Measurements from ENCODE around the gene PCSK7.

PCSK7 gene

DNA sequence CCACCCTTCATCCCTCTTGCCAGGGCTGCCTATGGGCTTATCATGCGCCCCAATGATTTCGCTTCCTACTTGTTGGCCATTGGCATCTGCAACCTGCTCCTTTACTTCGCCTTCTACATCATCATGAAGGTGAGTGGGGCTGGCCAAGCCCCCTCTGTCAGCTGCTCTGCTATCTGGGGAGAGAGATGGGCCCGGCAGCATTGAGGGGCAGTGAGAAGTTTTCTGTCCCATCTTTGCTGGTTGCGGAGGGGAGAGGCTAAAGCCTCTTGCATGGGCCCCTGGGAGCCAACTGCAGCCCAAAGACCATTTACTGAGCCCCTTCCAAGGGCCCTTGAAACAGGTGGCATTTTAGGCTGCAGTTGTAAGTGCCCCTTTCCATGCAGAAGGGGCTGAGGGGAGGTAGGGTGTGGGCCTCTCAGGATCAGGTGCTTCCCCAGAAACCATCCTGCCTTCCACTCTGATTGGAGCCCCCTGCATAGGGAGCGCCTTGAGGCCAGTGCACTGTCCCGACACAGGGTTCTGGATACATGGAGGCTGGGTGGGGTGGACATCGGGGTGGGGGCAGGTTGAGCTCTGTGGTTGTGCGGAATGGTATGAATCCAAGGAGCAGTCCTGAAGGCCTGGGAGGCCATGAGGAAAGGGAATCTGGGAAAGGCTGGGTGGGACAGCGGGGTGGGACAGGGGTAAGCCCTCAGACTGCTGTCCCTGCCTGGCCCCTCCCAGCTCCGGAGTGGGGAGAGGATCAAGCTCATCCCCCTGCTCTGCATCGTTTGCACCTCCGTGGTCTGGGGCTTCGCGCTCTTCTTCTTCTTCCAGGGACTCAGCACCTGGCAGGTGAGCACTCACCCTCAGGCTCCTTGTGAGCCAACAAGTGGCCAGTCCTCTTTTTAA is 38.5 kb downstream of the PCSK7 start:
- Histone ChIP-seq H3K9me3 (ENCODE audit: low read depth, low read length) (no peaks in the 10 kb centered on the region), H3K36me3 (ENCODE audit: insufficient read depth, low read length) (no peaks in the 10 kb centered on the region), H3K27ac (no peak overlapping the region), H3K4me3 (no peak overlapping the region), H3K9ac (ENCODE audit: insufficient read length) (no peak overlapping the region)
- TF ChIP-seq FOXP2 (optimal IDR thresholded peaks at IDR 0.05; ENCODE audit: control extremely low read depth, extremely low read length, insufficient read depth): no peak
- no peak for TF ChIP-seq POLR2AphosphoS5 (IDR thresholded peaks at IDR 0.05; ENCODE audit: borderline replicate concordance, low read depth, low read length)
- TF ChIP-seq EZH2 (IDR thresholded peaks at IDR 0.05): no peak
- DNase-seq (ENCODE audit: low read depth, low spot score): no peak

DNA sequence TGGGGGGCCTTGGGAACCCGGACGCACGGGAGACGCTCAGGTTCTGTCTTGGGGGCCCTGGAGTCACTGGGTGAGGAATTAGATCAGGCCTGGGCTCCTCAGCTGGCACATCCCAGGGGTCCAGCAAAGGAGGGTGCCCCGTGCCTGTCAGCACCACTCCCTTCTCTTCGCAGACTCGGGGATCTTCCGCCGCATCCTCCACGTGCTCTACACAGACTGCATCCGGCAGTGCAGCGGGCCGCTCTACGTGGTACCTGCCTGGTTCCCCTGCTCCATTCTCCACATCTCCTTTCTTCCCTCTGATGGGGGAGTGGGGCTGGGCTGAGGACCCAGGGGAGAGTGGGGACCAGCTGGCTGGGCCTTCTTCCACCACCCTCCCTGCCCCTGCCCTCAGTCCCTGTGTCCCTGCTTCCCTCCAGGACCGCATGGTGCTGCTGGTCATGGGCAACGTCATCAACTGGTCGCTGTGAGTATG is 39.4 kb downstream of the PCSK7 start:
- Histone ChIP-seq H3K9me3 (ENCODE audit: low read depth, low read length) (no peaks in the 10 kb centered on the region), H3K9ac (ENCODE audit: insufficient read length) (no peak overlapping the region), H3K27ac (no peak overlapping the region), H3K4me3 (no peak overlapping the region), H3K36me3 (ENCODE audit: insufficient read depth, low read length) (no peaks in the 10 kb centered on the region)
- TF ChIP-seq POLR2AphosphoS5 (IDR thresholded peaks at IDR 0.05; ENCODE audit: borderline replicate concordance, low read depth, low read length) (no peak), EZH2 (IDR thresholded peaks at IDR 0.05) (no peak), FOXP2 (optimal IDR thresholded peaks at IDR 0.05; ENCODE audit: control extremely low read depth, extremely low read length, insufficient read depth) (no peak)
- DNase-seq (ENCODE audit: low read depth, low spot score): no peak

DNA sequence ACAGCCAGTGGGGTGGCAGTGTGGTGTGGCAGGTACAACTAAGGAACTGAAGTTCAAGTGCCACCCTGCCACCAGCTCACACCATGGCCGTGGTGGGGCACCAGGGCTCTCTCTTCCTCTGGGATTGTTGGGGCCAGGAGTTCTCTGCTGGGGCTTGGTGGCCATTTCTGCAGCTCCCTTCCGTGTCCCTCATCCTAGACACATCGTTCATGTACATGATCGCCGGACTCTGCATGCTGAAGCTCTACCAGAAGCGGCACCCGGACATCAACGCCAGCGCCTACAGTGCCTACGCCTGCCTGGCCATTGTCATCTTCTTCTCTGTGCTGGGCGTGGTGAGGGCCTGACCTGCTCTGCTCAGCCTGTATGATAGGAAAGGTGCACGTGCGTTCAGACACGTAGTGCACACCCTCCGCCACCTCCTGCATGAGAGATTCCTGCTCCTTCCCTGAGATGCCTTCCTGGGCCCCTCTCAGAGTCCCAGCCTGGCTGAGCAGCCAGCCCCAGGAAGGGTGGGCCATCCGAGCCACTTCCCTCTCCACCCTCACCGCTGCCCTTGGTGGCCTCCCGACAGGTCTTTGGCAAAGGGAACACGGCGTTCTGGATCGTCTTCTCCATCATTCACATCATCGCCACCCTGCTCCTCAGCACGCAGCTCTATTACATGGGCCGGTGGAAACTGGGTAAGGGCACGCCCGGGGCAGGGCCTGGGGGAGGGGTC is 40.0 kb downstream of the PCSK7 start:
- H3K9me3 ChIP-seq (ENCODE audit: low read depth, low read length): no peaks in the 10 kb centered on the region
- no peak overlapping the region for H3K27ac ChIP-seq
- no peak for DNase-seq (ENCODE audit: low read depth, low spot score)
- H3K36me3 ChIP-seq (ENCODE audit: insufficient read depth, low read length): no peaks in the 10 kb centered on the region
- no peak for TF ChIP-seq POLR2AphosphoS5 (IDR thresholded peaks at IDR 0.05; ENCODE audit: borderline replicate concordance, low read depth, low read length)
- no peak for TF ChIP-seq EZH2 (IDR thresholded peaks at IDR 0.05)
- no peak for TF ChIP-seq FOXP2 (optimal IDR thresholded peaks at IDR 0.05; ENCODE audit: control extremely low read depth, extremely low read length, insufficient read depth)
- no peak overlapping the region for H3K4me3 ChIP-seq
- no peak overlapping the region for H3K9ac ChIP-seq (ENCODE audit: insufficient read length)

- Histone ChIP-seq H3K9ac (ENCODE audit: insufficient read length) (no peak overlapping the region), H3K36me3 (ENCODE audit: insufficient read depth, low read length) (no peaks in the 10 kb centered on the region), H3K27ac (no peak overlapping the region), H3K9me3 (ENCODE audit: low read depth, low read length) (no peaks in the 10 kb centered on the region), H3K4me3 (no peak overlapping the region)
- DNase-seq (ENCODE audit: low read depth, low spot score): no peak
- TF ChIP-seq EZH2 (IDR thresholded peaks at IDR 0.05): no peak
- TF ChIP-seq POLR2AphosphoS5 (IDR thresholded peaks at IDR 0.05; ENCODE audit: borderline replicate concordance, low read depth, low read length): no peak
- no peak for TF ChIP-seq FOXP2 (optimal IDR thresholded peaks at IDR 0.05; ENCODE audit: control extremely low read depth, extremely low read length, insufficient read depth)
Measured at GRCh38 chr11:117189941-117190544, 41.8 kb downstream of the PCSK7 start.

- TF ChIP-seq FOXP2 (optimal IDR thresholded peaks at IDR 0.05; ENCODE audit: control extremely low read depth, extremely low read length, insufficient read depth) (no peak), EZH2 (IDR thresholded peaks at IDR 0.05) (no peak), POLR2AphosphoS5 (IDR thresholded peaks at IDR 0.05; ENCODE audit: borderline replicate concordance, low read depth, low read length) (no peak)
- H3K36me3 ChIP-seq (ENCODE audit: insufficient read depth, low read length): no peaks in the 10 kb centered on the region
- no peak overlapping the region for H3K27ac ChIP-seq
- no peak overlapping the region for H3K4me3 ChIP-seq
- H3K9ac ChIP-seq (ENCODE audit: insufficient read length): no peak overlapping the region
- no peak for DNase-seq (ENCODE audit: low read depth, low spot score)
- H3K9me3 ChIP-seq (ENCODE audit: low read depth, low read length): no peaks in the 10 kb centered on the region
Measured at GRCh38 chr11:117189191-117189940, 42.5 kb downstream of the PCSK7 start.

- H3K9me3 ChIP-seq (ENCODE audit: low read depth, low read length): no peaks in the 10 kb centered on the region
- no peaks in the 10 kb centered on the region for H3K36me3 ChIP-seq (ENCODE audit: insufficient read depth, low read length)
- TF ChIP-seq FOXP2 (optimal IDR thresholded peaks at IDR 0.05; ENCODE audit: control extremely low read depth, extremely low read length, insufficient read depth) (no peak), EZH2 (IDR thresholded peaks at IDR 0.05) (no peak)
- H3K27ac ChIP-seq: no peak overlapping the region
- H3K4me3 ChIP-seq: no peak overlapping the region
- no peak for DNase-seq (ENCODE audit: low read depth, low spot score)
- no peak overlapping the region for H3K9ac ChIP-seq (ENCODE audit: insufficient read length)
Measured at GRCh38 chr11:117188620-117189081, 43.2 kb downstream of the PCSK7 start.

DNA sequence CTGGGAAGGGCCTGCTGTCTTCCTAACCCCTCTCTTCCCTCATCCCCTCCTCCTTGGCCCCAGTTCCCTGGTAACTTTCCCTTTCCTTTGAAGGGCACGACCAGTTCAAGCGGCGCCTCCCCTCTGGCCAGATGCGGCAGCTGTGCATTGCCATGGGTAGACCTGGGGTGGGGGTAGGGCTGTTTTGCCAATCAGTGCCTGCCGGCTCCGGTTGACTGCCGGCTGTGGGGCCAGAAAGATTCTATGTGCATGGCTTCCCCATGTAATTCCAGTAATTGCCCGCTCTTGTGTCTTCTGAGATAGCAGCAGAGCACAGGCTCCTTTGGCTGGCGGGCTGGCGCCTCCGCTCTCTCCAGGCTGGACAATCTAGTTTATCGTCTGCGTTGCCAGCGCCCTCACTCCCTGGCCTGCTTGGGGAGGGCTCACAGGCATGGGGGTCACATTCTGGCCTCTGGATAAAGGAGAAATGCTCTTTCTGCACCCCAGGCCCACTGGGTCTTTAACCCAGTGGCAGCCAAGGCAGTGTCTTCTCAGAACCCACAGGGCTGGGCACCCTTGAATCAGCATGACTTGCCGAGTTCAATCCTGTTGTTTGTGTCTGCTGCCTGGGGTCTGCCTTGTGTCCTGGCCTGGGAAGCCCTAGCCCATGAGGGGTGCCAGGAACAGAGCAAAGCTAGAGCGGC is 43.9 kb downstream of the PCSK7 start:
- no peak overlapping the region for H3K4me3 ChIP-seq
- no peaks in the 10 kb centered on the region for H3K9me3 ChIP-seq (ENCODE audit: low read depth, low read length)
- TF ChIP-seq FOXP2 (optimal IDR thresholded peaks at IDR 0.05; ENCODE audit: control extremely low read depth, extremely low read length, insufficient read depth) (no peak), POLR2AphosphoS5 (IDR thresholded peaks at IDR 0.05; ENCODE audit: borderline replicate concordance, low read depth, low read length) (no peak), EZH2 (IDR thresholded peaks at IDR 0.05) (no peak)
- no peaks in the 10 kb centered on the region for H3K36me3 ChIP-seq (ENCODE audit: insufficient read depth, low read length)
- no peak overlapping the region for H3K27ac ChIP-seq
- DNase-seq (ENCODE audit: low read depth, low spot score): no peak
- no peak overlapping the region for H3K9ac ChIP-seq (ENCODE audit: insufficient read length)
